RWPE2 (cell line): ENCODE data around the gene FMN1.

Experiments used
- ATAC-seq: fragments of 200-7000 bp; cut with Tn5 transposase; 3 replicates; pipeline ENCODE4 v1.9.1; 2021; ENCODE audit warnings: low read depth
- DNase-seq: peaks from one replicate; pipeline ENCODE4 v3.0.0-alpha.2; 2020; ENCODE audit warnings: low spot score
- H3K27ac ChIP-seq: fragments of 450-650 bp; 2 replicates; pipeline ENCODE4 v1.5.1; 2017; ENCODE audit warnings: mild to moderate bottlenecking; ENCODE audit not compliant: poor library complexity, severe bottlenecking
- H3K27me3 ChIP-seq: fragments of 250-450 bp; sonication (Bioruptor Pico); 2 replicates; pipeline ENCODE4 v1.5.1; 2021; ENCODE audit warnings: mild to moderate bottlenecking, moderate library complexity; ENCODE audit not compliant: insufficient read depth, poor library complexity, severe bottlenecking
- H3K36me3 ChIP-seq: fragments of 250-450 bp; sonication (Bioruptor Pico); 2 replicates; pipeline ENCODE4 v1.5.1; 2020; ENCODE audit warnings: low read depth, mild to moderate bottlenecking, moderate library complexity
- H3K4me1 ChIP-seq: fragments of 250-450 bp; sonication (Bioruptor Pico); 2 replicates; pipeline ENCODE4 v1.5.1; 2021; ENCODE audit warnings: mild to moderate bottlenecking, moderate library complexity; ENCODE audit not compliant: insufficient read depth, poor library complexity, severe bottlenecking
- H3K4me3 ChIP-seq: fragments of 250-450 bp; sonication (Bioruptor Pico); 2 replicates; pipeline ENCODE4 v1.5.1; 2021; ENCODE audit warnings: mild to moderate bottlenecking, moderate library complexity; ENCODE audit not compliant: severe bottlenecking
- H3K9me3 ChIP-seq: fragments of 250-450 bp; sonication (Bioruptor Pico); 2 replicates; pipeline ENCODE4 v1.5.1; 2021; ENCODE audit warnings: mild to moderate bottlenecking, moderate library complexity; ENCODE audit not compliant: severe bottlenecking
- TF ChIP-seq, protein P1 (sequence below): fragments of 450-650 bp; IDR thresholded peaks from one replicate; pipeline ENCODE4 v1.5.1; 2017; ENCODE audit warnings: mild to moderate bottlenecking, moderate library complexity; ENCODE audit not compliant: poor library complexity, severe bottlenecking

The FMN1 gene

DNA sequence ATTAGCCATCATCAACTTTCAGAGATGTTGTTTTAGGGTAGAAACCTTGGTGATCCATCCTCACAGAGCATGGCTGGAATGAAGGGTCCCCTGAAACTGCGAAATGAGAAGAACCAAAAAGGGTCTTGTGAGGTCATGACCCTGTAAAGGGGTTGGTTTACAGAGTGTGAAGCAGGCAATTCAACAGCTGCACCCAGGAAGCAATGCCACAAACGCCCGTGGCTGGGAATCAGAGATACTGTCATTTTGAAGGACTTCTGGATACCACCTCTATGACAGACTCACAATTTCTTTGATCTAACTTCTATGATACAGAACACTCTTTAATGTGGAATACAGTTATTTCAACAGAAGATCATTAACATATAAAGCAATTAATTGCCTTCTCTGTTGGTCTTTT lies 397.7 kb downstream of the FMN1 start:
- no peaks in the 10 kb centered on the region for H3K9me3 ChIP-seq
- no peaks in the 10 kb centered on the region for H3K36me3 ChIP-seq
- H3K4me1 ChIP-seq: peaks cover 12% of the 10 kb centered on the region
- H3K4me3 ChIP-seq: no peak overlapping the region
- DNase-seq: no peak
- ATAC-seq: no peak
- no peaks in the 10 kb centered on the region for H3K27me3 ChIP-seq
- no peak overlapping the region for H3K27ac ChIP-seq
- TF ChIP-seq, protein P1, sequence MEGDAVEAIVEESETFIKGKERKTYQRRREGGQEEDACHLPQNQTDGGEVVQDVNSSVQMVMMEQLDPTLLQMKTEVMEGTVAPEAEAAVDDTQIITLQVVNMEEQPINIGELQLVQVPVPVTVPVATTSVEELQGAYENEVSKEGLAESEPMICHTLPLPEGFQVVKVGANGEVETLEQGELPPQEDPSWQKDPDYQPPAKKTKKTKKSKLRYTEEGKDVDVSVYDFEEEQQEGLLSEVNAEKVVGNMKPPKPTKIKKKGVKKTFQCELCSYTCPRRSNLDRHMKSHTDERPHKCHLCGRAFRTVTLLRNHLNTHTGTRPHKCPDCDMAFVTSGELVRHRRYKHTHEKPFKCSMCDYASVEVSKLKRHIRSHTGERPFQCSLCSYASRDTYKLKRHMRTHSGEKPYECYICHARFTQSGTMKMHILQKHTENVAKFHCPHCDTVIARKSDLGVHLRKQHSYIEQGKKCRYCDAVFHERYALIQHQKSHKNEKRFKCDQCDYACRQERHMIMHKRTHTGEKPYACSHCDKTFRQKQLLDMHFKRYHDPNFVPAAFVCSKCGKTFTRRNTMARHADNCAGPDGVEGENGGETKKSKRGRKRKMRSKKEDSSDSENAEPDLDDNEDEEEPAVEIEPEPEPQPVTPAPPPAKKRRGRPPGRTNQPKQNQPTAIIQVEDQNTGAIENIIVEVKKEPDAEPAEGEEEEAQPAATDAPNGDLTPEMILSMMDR: no peak

GRCh38 chr15:32794973-32795372 lies 399.5 kb downstream of the FMN1 start:
- ATAC-seq (peak; percentile 90), DNase-seq (no peak)
- no peaks in the 10 kb centered on the region for H3K36me3 ChIP-seq
- H3K27me3 ChIP-seq: no peaks in the 10 kb centered on the region
- peak overlapping the region; percentile 1 for H3K27ac ChIP-seq
- peaks cover 10% of the 10 kb centered on the region for H3K4me1 ChIP-seq
- H3K9me3 ChIP-seq: no peaks in the 10 kb centered on the region
- H3K4me3 ChIP-seq: no peak overlapping the region
- TF ChIP-seq, protein P1: no peak

- Histone ChIP-seq H3K27me3 (no peaks in the 10 kb centered on the region), H3K4me3 (no peak overlapping the region), H3K9me3 (no peaks in the 10 kb centered on the region), H3K36me3 (no peaks in the 10 kb centered on the region), H3K4me1 (peaks cover 10% of the 10 kb centered on the region), H3K27ac (no peak overlapping the region)
- TF ChIP-seq, protein P1: no peak
- no peak for ATAC-seq
- no peak for DNase-seq
Observed at GRCh38 chr15:32792436-32792835, 402.1 kb downstream of the FMN1 start.

GRCh38 chr15:32790352-32790999 lies 404.0 kb downstream of the FMN1 start:
- no peaks in the 10 kb centered on the region for H3K36me3 ChIP-seq
- H3K27me3 ChIP-seq: no peaks in the 10 kb centered on the region
- TF ChIP-seq, protein P1: no peak
- no peaks in the 10 kb centered on the region for H3K9me3 ChIP-seq
- DNase-seq: no peak
- no peak overlapping the region for H3K27ac ChIP-seq
- ATAC-seq: peak; percentile 11; the same call in 1 of the 3 replicates
- H3K4me3 ChIP-seq: no peak overlapping the region
- peaks cover 10% of the 10 kb centered on the region for H3K4me1 ChIP-seq

DNA sequence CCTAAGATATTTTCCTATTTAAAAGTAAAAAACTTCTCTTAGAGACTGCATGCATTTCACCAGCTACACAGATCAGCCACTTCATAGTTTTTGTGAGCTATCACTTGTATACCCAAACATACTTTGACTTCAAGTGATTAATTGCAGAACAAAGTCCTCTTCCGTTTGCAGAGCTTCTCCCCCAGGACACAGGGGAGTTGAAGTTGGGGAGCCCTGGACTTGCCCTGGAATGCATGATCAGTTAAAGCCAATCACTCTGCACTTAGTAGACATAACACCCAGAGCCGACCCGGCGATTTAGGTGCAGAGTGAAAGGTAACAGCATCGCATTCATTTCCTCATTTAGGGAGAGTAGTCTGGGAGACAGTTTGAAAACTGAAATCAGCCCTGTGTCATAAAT lies 406.6 kb downstream of the FMN1 start:
- TF ChIP-seq, protein P1: no peak
- no peaks in the 10 kb centered on the region for H3K36me3 ChIP-seq
- no peaks in the 10 kb centered on the region for H3K9me3 ChIP-seq
- H3K4me1 ChIP-seq: peaks cover 7% of the 10 kb centered on the region
- no peak overlapping the region for H3K4me3 ChIP-seq
- DNase-seq: no peak
- H3K27ac ChIP-seq: no peak overlapping the region
- ATAC-seq: no peak
- H3K27me3 ChIP-seq: no peaks in the 10 kb centered on the region
